Measurements from ENCODE around the gene TRIM17. TPM values are rescaled to one million over a fixed set of nuclear protein-coding genes. Genes with fewer than 3 reads are reported as not detected.

The TRIM17 gene
- total and polyA plus RNA-seq, 2 of the 13 experiments (the other 11 are each of a cell fraction or from before 2014, with no cell fraction given) = 0.32 to 0.64 TPM

DNA sequence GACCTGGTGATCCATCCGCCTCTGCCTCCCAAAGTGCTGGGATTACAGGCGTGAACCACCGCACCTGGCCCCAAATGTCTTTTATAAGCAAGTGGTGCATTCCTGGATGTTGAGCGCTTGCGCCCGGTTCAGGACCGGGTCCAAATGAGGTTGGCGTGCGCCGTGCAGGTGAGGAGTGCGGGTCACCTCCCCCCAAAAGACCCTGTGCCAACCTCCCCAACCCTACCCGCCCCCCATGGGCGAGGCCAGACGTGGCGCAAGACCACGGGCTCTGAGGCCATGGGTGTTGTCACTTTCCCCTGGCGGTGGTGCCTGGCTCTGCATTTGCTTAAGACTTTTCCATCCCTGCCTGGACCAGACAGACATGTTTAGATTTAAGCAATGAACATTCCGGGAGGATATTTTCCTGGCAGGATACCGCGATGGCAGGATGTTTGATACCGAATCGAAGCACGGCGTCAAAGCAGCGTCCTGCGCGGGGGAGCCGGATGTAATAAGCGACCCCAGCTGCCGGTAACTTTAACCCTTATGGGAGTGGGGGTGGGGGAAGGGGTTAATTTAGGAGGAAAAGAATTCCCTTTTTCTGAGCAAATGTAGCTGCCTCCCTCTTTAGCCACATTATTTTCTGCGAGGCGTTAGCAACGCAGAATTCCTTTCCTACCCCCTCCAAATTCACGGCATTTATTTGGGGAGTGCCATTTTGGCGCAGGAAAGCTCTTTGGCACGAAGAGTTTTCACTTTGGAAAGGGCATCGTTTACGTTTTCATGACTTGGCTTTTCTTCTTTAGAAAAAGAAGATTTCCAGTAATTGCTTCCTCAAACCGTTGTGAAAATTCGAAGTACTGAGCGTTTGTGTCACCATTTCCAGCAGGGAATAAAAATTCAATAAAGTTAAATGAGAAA lies 42.7 kb upstream of the TRIM17 start (continued):
- TF ChIP-seq, protein P1, sequence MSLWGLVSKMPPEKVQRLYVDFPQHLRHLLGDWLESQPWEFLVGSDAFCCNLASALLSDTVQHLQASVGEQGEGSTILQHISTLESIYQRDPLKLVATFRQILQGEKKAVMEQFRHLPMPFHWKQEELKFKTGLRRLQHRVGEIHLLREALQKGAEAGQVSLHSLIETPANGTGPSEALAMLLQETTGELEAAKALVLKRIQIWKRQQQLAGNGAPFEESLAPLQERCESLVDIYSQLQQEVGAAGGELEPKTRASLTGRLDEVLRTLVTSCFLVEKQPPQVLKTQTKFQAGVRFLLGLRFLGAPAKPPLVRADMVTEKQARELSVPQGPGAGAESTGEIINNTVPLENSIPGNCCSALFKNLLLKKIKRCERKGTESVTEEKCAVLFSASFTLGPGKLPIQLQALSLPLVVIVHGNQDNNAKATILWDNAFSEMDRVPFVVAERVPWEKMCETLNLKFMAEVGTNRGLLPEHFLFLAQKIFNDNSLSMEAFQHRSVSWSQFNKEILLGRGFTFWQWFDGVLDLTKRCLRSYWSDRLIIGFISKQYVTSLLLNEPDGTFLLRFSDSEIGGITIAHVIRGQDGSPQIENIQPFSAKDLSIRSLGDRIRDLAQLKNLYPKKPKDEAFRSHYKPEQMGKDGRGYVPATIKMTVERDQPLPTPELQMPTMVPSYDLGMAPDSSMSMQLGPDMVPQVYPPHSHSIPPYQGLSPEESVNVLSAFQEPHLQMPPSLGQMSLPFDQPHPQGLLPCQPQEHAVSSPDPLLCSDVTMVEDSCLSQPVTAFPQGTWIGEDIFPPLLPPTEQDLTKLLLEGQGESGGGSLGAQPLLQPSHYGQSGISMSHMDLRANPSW (CRISPR knock-in tag; IDR thresholded peaks at IDR 0.05; ENCODE audit: borderline replicate concordance) = no peak
- TF ChIP-seq ZNF24 (IDR thresholded peaks at IDR 0.05) (no peak), ZNF788 (CRISPR knock-in tag; IDR thresholded peaks at IDR 0.05; ENCODE audit: borderline replicate concordance) (no peak), STAG1 (CRISPR knock-in tag; IDR thresholded peaks at IDR 0.05) (peak; percentile 15; the same call in 1 of the 2 replicates), KMT2B (CRISPR knock-in tag; IDR thresholded peaks at IDR 0.05) (no peak), PITX1 (CRISPR knock-in tag; IDR thresholded peaks at IDR 0.05) (no peak), RAD21 (CRISPR knock-in tag; IDR thresholded peaks at IDR 0.05) (no peak), ZSCAN29 (CRISPR knock-in tag; conservative IDR thresholded peaks at IDR 0.05) (no peak), IRX3 (CRISPR knock-in tag; IDR thresholded peaks at IDR 0.05; ENCODE audit: borderline replicate concordance, low read depth) (no peak), PHF20 (CRISPR knock-in tag; IDR thresholded peaks at IDR 0.05) (no peak), SOX13 (IDR thresholded peaks at IDR 0.05) (no peak), SOX13 (CRISPR knock-in tag; conservative IDR thresholded peaks at IDR 0.05 in 1 of 2, IDR thresholded peaks at IDR 0.05 in 1 of 2) (no peak), CEBPG (CRISPR knock-in tag; IDR thresholded peaks at IDR 0.05) (peak; percentile 46)
- TF ChIP-seq, protein P2, sequence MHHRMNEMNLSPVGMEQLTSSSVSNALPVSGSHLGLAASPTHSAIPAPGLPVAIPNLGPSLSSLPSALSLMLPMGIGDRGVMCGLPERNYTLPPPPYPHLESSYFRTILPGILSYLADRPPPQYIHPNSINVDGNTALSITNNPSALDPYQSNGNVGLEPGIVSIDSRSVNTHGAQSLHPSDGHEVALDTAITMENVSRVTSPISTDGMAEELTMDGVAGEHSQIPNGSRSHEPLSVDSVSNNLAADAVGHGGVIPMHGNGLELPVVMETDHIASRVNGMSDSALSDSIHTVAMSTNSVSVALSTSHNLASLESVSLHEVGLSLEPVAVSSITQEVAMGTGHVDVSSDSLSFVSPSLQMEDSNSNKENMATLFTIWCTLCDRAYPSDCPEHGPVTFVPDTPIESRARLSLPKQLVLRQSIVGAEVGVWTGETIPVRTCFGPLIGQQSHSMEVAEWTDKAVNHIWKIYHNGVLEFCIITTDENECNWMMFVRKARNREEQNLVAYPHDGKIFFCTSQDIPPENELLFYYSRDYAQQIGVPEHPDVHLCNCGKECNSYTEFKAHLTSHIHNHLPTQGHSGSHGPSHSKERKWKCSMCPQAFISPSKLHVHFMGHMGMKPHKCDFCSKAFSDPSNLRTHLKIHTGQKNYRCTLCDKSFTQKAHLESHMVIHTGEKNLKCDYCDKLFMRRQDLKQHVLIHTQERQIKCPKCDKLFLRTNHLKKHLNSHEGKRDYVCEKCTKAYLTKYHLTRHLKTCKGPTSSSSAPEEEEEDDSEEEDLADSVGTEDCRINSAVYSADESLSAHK (CRISPR knock-in tag; IDR thresholded peaks at IDR 0.05; ENCODE audit: borderline replicate concordance) = no peak
- TF ChIP-seq, protein P3, sequence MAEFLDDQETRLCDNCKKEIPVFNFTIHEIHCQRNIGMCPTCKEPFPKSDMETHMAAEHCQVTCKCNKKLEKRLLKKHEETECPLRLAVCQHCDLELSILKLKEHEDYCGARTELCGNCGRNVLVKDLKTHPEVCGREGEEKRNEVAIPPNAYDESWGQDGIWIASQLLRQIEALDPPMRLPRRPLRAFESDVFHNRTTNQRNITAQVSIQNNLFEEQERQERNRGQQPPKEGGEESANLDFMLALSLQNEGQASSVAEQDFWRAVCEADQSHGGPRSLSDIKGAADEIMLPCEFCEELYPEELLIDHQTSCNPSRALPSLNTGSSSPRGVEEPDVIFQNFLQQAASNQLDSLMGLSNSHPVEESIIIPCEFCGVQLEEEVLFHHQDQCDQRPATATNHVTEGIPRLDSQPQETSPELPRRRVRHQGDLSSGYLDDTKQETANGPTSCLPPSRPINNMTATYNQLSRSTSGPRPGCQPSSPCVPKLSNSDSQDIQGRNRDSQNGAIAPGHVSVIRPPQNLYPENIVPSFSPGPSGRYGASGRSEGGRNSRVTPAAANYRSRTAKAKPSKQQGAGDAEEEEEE (CRISPR knock-in tag; IDR thresholded peaks at IDR 0.05; ENCODE audit: borderline replicate concordance) = no peak
